DMS79 treated with DMSO at 0.1 percent for 48 hours (cell line): Measurements from ENCODE around the gene SLC25A34.
"Not testable (repeated sequence)": the region's sequence is repeated elsewhere in the genome, so short reads cannot be mapped to it uniquely, and the experiment has no call there.

Experiments used
- DNase-seq: peaks from one replicate; lab custom pipeline; 2025; lab: John Stamatoyannopoulos, UW

Gene SLC25A34

DNA sequence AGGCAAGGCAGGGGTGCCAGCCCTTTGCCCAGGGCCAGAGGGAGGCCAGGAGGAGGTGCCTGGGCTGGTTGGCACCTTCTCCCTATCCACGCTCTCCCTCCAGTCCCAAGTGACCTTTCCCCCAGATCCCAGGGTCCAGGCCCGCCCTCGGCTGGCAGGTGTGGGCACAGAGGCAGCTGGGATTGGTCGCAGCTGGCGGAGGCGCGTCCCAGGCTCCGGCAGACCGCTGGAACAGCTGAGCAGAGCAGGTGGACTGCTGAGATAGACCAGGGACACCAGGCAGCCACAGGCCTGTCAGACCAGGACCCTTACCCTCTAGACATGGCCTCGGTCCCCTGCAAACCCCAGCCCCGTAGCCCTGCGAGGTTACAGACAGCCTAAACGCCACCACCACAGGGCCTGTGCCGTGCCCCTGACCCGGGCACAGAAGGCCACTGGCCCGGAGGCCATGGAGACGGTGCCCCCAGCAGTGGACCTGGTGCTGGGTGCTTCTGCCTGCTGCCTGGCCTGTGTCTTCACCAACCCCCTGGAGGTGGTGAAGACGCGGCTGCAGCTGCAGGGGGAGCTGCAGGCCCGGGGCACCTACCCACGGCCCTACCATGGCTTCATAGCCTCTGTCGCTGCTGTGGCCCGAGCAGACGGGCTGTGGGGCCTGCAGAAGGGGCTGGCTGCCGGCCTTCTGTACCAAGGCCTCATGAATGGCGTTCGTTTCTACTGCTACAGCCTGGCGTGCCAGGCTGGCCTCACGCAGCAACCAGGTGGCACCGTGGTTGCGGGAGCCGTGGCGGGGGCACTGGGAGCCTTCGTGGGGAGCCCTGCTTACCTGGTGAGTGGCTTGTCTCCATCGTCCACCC lies at the start of gene SLC25A34:
Gene SLC25A34, plus strand, starts transcription at position 221 of the 854 bp plus-strand sequence. Its CDS starts 228 bp downstream, at position 449.
- DNase-seq = peak; percentile 81

GRCh38 chr1:15687446-15687845 lies 48.6 kb upstream of the SLC25A34 start:
- no peak for DNase-seq

- DNase-seq = no peak
Observed at GRCh38 chr1:15690317-15690716, 45.7 kb upstream of the SLC25A34 start.

DNA sequence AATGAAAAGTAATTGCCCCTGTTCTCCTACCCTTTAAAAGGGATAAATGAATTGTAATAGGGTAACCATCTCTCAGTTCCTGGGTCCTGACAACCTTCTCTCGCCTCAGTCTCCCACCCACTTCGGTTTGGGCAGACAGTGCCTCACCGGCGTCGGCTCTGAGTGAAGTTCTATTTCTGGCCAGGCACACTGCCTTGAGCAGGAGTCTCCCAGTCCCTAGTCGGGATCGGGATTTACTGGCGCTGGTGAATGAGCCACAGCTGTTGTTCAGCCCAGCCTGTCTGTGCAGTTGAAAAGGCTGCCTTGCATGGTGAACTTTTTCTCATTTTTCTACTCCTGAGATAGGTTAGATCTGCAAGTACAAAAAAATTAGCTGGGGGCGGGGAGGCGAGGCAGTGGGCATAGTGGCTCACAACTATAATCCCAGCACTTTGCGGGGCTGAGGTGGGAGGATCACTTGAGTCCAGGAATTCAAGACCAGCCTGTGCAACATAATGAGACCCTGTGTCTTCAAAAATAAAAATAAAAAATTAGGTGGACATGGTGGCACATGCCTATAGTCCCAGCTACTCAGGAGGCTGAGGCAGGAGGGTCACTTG lies 44.5 kb upstream of the SLC25A34 start:
- no peak for DNase-seq

DNA sequence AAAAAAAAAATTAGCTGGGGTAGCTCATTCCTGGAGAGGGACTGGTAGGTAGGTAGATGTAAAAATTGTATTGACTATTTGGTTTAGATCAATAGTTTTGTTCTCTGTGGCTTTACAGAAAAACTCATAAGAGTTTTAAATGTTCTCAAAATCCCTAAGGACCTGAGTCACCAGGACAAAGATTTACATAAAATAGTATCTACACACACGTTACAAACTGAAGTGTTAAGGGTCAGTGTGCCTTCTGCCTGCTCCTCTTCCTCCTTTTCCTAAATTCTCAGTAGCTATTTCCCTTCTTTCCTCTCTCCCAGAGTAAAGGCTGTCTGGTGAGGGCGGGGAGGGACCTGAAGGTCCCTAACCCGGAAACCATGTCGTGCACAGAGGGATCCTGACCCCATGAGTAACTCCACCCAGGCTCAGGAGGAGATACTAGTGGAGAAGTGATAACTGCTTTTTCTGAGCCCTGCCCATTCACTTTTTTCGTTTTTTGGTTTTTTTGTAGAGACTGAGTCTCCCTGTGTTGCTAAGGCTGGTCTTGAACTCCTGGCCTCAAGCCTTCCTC lies 43.9 kb upstream of the SLC25A34 start:
- DNase-seq = no peak

GRCh38 chr1:15693371-15693770 lies 42.7 kb upstream of the SLC25A34 start:
- DNase-seq = no peak

DNA sequence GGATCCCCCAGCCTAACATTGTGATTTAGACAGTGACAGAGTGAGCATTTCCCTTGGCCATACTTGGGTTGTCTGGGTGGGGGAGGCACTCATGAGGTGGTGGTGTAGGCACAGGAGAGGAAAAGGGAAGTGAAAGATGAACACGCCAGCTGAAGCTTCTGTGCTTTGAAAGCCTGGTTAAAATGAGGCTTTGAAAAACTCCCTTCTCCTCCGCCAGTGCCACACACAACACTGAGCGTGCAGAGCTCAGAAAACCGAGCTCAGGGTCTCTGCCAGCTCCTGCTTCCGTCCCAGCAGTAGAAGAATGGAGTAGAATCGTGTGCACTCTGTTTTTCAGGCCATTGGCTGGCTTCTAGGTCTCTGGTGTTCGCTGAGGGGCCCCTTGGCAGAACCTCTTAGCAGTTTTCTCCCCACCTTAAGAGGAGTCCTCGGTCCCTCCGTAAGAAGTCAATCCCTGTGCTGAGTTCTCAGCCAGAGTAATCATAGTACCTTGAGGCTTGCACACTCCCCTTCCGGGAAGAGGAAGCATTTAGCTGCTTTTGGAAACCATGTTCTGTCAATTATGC lies 39.0 kb upstream of the SLC25A34 start:
- DNase-seq = no peak

DNA sequence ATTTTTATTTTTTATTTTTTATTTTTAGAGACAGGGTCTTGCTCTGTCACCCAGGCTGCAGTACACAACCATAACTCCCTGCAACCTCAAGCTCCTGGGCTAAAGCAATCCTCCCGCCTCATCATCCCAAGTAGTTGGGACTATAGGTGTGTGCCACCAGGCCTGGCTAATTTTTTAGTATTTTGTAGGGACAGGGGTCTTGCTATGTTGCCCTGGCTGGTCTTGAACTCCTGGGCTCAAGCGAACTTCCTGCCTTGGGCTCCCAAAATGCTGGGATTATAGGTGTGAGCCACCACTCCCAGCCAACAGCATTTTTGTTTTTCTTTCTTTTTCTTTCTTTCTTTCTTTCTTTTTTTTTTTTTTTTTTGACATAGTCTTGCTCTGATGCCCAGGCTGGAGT lies 37.9 kb upstream of the SLC25A34 start:
- DNase-seq = no peak

DNA sequence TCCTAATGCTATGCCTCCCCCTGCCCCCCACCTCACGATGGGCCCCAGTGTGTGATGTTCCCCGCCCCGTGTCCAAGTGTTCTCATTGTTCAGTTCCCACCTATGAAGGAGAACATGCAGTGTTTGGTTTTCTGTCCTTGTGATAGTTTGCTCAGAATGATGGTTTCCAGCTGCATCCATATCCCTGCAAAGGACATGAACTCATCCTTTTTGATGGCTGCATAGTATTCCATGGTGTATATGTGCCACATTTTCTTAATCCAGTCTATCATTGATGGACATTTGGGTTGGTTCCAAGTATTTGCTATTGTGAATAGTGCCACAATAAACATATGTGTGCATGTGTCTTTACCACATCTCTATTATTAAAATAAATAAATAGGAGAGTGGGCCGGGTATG lies 36.7 kb upstream of the SLC25A34 start:
- not testable (repeated sequence) for DNase-seq

GRCh38 chr1:15700508-15700907 lies 35.5 kb upstream of the SLC25A34 start:
- no peak for DNase-seq

- no peak for DNase-seq
Observed at GRCh38 chr1:15701784-15702183, 34.3 kb upstream of the SLC25A34 start.

DNA sequence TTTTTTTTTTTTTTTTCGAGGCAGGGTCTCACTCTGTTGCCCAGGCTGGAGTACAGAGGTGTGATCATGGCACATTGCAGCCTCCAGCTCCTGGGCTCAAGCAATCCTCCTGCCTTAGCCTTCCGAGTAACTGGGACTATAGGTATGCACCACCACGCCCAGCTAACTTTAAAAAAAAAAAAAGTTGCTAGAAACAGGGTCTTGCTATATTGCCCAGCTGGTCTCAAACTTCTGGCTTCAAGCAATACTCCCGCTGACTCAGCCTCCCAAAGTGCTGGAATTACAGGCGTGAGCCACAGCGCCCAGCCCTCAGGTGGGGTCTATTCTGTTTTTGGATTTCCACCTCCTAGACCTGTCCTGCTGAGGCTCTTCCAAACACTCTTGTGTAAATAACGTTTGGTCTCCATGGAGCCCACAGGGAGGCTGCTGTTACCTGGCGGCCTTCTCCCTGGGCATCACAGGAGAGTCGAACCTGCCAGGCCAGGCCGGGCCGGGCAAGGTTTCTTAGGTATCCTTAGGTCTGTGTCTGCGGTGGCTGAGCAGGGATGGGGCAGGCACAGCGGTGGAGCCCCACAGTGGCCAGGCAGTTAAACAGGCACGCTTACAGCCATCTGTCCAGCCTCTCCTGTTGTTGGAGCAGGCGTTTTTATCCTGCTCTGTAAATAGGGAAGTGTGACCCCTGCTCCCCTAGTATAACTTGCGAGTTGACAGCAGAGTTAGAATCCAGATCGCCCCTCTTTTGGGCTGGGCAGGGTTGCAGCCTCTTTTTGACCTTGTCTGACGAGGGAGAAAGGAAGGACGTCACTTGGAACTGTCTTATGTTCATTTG lies 33.1 kb upstream of the SLC25A34 start:
- DNase-seq = no peak

DNA sequence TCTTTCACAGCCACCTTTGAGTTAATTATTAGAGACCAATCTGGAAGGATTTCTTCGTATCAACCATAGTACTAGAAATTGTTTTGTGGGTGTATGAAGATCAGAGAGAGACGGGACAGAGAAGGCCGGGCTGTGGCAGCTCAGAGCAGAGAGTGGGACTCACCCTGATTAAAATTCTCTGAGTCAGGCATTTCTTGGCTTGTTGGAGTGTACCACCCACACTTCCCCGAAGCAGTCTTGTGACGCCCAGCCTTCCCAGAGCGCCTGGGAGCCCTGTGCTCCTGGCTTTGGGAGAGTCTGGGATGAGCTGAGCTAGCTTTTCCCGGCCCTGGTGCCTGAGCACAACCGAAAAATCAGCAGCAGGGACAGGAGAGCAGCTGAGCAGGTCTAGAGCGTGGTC lies 32.5 kb upstream of the SLC25A34 start:
- no peak for DNase-seq

GRCh38 chr1:15704526-15705183 lies 31.4 kb upstream of the SLC25A34 start:
- DNase-seq = no peak

- DNase-seq = no peak
Observed at GRCh38 chr1:15705184-15705566, 30.9 kb upstream of the SLC25A34 start.

DNA sequence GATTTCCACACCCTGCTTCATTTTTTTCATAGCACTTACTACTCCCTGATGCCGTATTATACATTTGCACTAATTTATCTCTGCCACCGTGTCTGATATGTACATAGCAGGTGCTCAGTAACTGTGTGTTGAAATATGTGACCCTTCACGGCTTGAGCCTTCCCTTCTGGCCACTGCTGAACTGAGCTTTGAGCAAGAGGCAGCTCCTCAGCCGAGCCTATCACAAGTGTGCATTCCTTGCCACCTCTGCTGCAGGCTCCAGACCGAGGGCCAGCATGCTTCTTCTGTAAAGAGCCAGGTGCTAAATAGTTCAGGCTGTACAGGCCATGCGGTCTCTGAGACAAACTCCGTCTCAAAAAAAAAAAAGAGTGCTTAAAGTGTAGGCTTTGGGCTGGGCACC lies 29.3 kb upstream of the SLC25A34 start:
- DNase-seq = no peak

DNA sequence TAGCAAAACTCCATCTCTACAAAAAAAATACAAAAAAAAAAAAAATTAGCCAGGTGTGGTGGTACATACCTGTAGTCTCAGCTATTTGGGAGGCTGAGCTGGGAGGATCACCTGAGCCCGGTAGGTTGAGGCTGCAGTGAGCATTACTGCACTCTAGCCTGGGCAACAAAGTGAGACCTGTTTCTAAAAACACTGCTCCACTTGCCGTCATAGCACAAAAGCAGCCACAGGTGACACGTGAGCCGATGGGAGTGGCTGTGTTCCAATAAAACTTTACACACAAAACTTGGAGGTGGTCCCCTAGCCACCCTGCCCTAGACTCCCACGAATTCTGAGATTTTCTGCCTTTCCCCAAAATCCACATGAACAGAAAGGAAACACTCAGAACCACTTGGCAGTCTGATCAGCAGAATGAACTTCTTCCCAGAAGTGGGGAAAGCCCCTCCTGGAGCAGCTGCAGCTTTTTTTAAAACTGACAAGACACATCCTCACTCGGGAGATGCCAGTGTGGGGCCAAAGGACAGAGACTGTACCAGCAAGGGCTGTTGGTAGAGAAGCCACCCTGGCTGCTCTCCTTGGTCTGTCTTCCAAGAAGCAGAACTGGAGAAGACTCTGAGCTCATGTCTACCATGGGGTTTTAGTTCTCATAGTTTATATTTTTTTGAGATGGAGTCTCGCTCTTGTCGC lies 28.7 kb upstream of the SLC25A34 start:
- no peak for DNase-seq

DNA sequence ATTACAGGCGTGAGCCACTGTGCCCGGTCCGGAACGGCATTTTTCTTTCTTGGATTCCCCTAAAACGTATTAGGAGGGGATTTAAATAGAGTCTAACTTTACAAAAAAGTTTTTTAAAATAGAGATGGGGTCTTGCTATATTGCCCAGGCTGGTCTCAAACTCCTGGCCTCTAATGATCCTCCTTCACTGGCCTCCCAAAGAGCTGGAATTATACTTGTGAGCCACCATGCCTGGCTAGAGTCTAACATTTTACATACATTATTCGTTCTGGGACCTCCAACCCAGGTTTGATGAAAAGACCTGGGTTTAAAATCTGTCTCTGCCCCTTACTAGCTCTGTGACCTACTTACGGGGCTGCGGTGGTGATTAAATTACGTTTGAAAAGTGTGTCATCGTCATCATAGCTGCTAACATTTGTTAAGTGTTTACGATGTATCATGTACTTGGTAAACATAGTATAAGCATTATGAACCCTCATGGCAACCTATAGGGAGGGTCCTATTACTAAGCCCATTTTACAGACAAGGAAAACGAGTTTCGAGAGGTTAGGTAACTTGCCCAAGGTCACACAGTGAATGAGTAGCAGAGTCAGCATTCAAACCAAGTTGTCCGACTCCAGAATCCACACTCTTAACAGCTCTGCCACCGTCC lies 27.4 kb upstream of the SLC25A34 start:
- no peak for DNase-seq

- DNase-seq = no peak
Observed at GRCh38 chr1:15709226-15709625, 26.8 kb upstream of the SLC25A34 start.

DNA sequence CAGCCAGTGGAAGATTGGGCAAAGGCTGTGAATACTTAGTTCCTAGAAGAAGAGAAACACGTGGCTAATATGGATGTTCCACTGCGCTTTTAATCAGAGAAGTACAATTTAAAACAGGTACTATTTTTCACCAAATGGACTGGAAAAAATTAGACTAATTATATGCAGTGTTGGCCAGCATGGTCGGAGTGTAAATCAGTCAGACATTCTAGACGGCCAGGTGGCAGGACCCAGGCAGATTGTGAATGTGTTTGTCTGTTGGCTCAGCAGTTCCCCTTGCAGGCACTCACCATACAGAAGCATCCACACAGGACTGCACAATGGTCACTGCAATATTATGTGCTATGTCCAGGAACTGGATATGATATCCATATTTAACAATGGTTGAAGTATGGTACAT lies 23.9 kb upstream of the SLC25A34 start:
- DNase-seq = no peak
